Peyer's patch (tissue), 4 donors: ENCODE results near the gene ITCH. TPM values are rescaled to one million over a fixed set of nuclear protein-coding genes. Genes with fewer than 3 reads are reported as not detected.
"Not testable (repeated sequence)": the region's sequence is repeated elsewhere in the genome, so short reads cannot be mapped to it uniquely, and the experiment has no call there.

Experiments
- DNase-seq, 3 donors: peaks; one replicate each; pipeline ENCODE4 v3.0.0-alpha.2; 2017 to 2019
- H3K27ac ChIP-seq, 4 donors: fragments of 200-600 bp; sonication (generic); one replicate each; pipeline ENCODE4 v1.5.1; 2016 to 2019
- H3K27me3 ChIP-seq, 2 donors: fragments of 200-600 bp; sonication (generic); one replicate each; pipeline ENCODE4 v1.5.1; 2019
- H3K36me3 ChIP-seq, 3 donors: fragments of 200-600 bp; sonication (generic); one replicate each; pipeline ENCODE4 v1.5.1; 2016 to 2019
- H3K4me1 ChIP-seq, 4 donors: fragments of 200-600 bp; sonication (generic); one replicate each; pipeline ENCODE4 v1.5.1; 2016 to 2019
- H3K4me3 ChIP-seq, 4 donors: fragments of 200-600 bp; sonication (generic); 1 replicate in 3 of 4; 2 replicates in 1 of 4; pipeline ENCODE4 v1.5.1; 2016 to 2019; ENCODE audit warnings: mild to moderate bottlenecking in 1 of 4
- H3K9me3 ChIP-seq, 4 donors: fragments of 200-600 bp; sonication (generic); one replicate each; pipeline ENCODE4 v1.5.1; 2016 to 2019; ENCODE audit warnings: mild to moderate bottlenecking in 1 of 4
- CTCF ChIP-seq, 6 experiments: fragments of 450-650 bp in 4 of 6; fragments of 200-600 bp in 2 of 6; sonication (generic) in 1 of 6; IDR thresholded peaks; one replicate each; pipeline ENCODE4 v1.5.1; 2017 to 2019; ENCODE audit warnings: antibody characterized with exemption in 6 of 6, mild to moderate bottlenecking in 3 of 6, moderate library complexity in 1 of 6
- POLR2A ChIP-seq, 2 donors: fragments of 450-650 bp; IDR thresholded peaks; one replicate each; pipeline ENCODE4 v1.5.1; 2017; ENCODE audit warnings: antibody characterized with exemption in 2 of 2, mild to moderate bottlenecking in 2 of 2, moderate library complexity in 2 of 2
- total RNA-seq, 4 donors: library from RNA; depleted of rRNA; stranded (reverse); fragments of >200 nt; gene quantifications; one replicate each; pipeline ENCODE4 v1.1.0, GENCODE V29; 2016

ITCH gene
- total RNA-seq, 4 donors from 2014 or later, result 43.6 to 69.3 (median 59.8) TPM

DNA sequence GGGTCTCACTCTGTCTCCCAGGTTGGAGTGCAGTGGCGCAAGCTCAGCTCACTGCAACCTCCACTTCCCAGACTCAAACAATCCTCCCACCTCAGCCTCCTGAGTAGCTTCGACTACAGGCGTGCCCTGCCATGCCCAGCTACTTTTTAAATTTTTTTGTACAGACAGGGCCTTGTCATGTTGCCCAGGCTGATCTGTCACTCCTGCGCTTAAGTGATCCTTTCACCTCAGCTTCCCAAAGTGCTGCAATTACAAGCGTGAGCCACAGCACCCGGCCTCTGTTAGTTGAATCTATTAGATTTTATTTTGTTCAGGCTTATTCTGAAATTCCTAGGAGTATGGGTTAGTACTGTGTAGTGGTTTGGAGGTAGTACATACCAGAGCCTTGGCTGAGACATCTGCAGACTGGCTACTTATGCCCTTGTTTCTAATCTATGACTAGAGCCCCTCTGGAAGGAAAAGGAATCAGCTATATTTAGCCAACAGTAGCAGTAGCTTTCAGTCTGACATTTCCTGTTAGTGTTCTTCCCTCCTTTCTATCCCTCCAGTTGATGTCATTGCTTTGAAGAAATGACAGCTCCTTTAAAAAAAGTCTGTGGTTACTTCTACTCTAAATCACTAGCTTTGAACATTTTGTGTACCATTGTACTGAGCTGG, 74.4 kb downstream of the ITCH start:
- TF ChIP-seq CTCF (IDR thresholded peaks at IDR 0.05), result no peak
- no peak for TF ChIP-seq POLR2A (IDR thresholded peaks at IDR 0.05)
- DNase-seq, result no peak
- no peak overlapping the region for H3K27ac ChIP-seq
- H3K9me3 ChIP-seq, result no peaks in the 10 kb centered on the region
- no peaks in the 10 kb centered on the region for H3K27me3 ChIP-seq
- peaks cover 0 to 61% (median 0%) of the 10 kb centered on the region in 3 donors for H3K36me3 ChIP-seq
- H3K4me3 ChIP-seq, result no peak overlapping the region
- no peaks in the 10 kb centered on the region for H3K4me1 ChIP-seq

DNA sequence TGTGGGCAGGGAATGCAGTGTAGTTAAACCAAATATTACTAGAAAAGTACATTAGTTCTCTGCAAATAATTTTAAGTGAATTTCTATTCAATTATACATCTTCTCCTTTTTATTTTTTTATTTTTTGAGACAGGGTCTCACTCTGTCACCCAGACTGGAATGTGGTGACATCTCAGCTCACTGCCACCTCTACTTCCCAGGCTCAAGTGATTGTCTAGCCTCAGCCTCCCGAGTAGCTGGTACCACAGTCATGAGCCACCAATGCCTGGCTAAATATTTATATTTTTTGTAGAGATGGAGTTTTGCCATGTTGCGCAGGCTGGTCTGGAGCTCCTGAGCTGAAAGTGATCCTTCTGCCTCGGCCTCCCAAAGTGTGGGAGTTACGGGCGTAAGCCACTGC, 76.1 kb downstream of the ITCH start:
- Histone ChIP-seq H3K9me3 (no peaks in the 10 kb centered on the region), H3K36me3 (peaks cover 0 to 69% (median 0%) of the 10 kb centered on the region in 3 donors), H3K27me3 (no peaks in the 10 kb centered on the region), H3K4me1 (no peaks in the 10 kb centered on the region), H3K27ac (no peak overlapping the region), H3K4me3 (no peak overlapping the region)
- DNase-seq, result no peak
- TF ChIP-seq CTCF (IDR thresholded peaks at IDR 0.05), result no peak
- no peak for TF ChIP-seq POLR2A (IDR thresholded peaks at IDR 0.05)

GRCh38 chr20:34441423-34441822, 78.3 kb downstream of the ITCH start:
- H3K27me3 ChIP-seq, H3K4me3 ChIP-seq, DNase-seq, H3K4me1 ChIP-seq, H3K9me3 ChIP-seq, H3K27ac ChIP-seq: not testable (repeated sequence)
- H3K36me3 ChIP-seq, result peaks cover 0 to 91% (median 0%) of the 10 kb centered on the region in 3 donors

- H3K9me3 ChIP-seq, result no peaks in the 10 kb centered on the region
- H3K27me3 ChIP-seq, result no peaks in the 10 kb centered on the region
- TF ChIP-seq CTCF (IDR thresholded peaks at IDR 0.05) (no peak), POLR2A (IDR thresholded peaks at IDR 0.05) (no peak)
- peaks cover 0 to 96% (median 0%) of the 10 kb centered on the region in 3 donors for H3K36me3 ChIP-seq
- DNase-seq, result no peak
- no peak overlapping the region for H3K4me3 ChIP-seq
- H3K27ac ChIP-seq, result no peak overlapping the region
- H3K4me1 ChIP-seq, result no peaks in the 10 kb centered on the region
Observed at GRCh38 chr20:34443546-34443945, 80.5 kb downstream of the ITCH start.

DNA sequence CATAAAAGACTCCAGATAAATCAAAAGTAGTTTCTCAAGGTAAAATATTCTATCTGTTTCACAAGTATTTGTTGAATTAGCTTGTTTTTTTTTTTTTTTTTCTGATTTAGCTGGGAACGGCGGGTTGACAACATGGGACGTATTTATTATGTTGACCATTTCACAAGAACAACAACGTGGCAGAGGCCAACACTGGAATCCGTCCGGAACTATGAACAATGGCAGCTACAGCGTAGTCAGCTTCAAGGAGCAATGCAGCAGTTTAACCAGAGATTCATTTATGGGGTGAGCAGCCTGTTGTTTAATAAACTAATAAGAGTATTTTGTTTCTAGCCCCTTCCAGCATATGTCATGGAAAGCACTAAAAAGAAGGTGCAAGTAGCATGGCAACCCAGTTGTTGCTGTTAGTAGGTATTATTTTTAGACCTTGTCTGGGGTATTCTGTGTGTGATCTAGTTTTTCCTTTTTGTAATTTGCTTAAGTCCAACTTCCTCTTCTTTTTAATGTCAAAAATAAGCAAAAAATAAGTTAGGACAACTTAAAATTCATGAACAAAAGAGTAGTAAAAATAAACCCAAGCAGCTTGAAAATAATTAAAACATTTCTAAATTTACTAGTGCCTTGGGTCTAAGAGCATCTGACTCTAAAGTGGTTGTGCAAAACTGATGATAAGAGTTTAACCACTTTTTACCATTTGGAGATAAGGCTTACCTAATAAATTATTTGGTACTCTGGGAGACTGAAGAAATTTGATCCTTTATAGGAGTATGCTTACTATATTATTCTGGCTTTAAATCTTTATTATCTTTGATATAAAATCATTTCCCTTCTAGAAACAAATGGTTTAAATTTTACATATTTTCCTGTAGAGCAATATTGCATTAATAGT, 82.3 kb downstream of the ITCH start:
- DNase-seq, result no peak
- H3K36me3 ChIP-seq, result peaks cover 0 to 96% (median 0%) of the 10 kb centered on the region in 3 donors
- TF ChIP-seq CTCF (IDR thresholded peaks at IDR 0.05), result no peak
- TF ChIP-seq POLR2A (IDR thresholded peaks at IDR 0.05), result no peak

DNA sequence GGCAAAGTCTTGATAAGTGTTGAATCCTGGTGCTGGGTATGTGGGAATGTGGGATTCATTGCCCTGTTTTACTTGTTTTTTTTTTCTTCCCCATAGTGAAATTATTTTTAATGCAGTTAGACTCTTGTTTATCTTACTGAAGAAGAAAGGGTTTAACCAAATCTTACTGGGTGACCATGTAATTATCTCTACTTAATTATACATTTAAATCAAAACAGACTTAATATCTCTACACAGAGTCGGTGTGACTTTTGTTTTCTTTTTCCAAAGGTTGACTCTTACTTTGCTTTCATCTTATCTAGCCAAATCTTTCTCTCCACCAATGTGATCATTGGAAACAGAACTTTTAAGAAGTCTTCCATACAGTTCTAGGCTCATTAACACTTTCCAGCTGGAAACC, 85.4 kb downstream of the ITCH start:
- no peaks in the 10 kb centered on the region for H3K27me3 ChIP-seq
- H3K4me3 ChIP-seq, result no peak overlapping the region
- TF ChIP-seq POLR2A (IDR thresholded peaks at IDR 0.05), result no peak
- no peak for TF ChIP-seq CTCF (IDR thresholded peaks at IDR 0.05)
- no peak overlapping the region for H3K27ac ChIP-seq
- H3K4me1 ChIP-seq, result no peaks in the 10 kb centered on the region
- DNase-seq, result no peak
- H3K9me3 ChIP-seq, result no peaks in the 10 kb centered on the region
- peaks cover 0 to 86% (median 0%) of the 10 kb centered on the region in 3 donors for H3K36me3 ChIP-seq

More for the DNA sequence above, 82.3 kb downstream of the ITCH start:
- Histone ChIP-seq H3K27me3 (no peaks in the 10 kb centered on the region), H3K27ac (no peak overlapping the region), H3K4me3 (no peak overlapping the region), H3K4me1 (no peaks in the 10 kb centered on the region), H3K9me3 (no peaks in the 10 kb centered on the region)
